Tibial artery (tissue), 4 donors: ENCODE measurements around the gene SLC2A4.

Experiments used
- DNase-seq, 2 donors: peaks; one replicate each; pipeline ENCODE4 v3.0.0-alpha.2; 2019
- H3K27ac ChIP-seq, 2 donors: fragments of 200-600 bp; sonication (generic) in 1 of 2; 1 replicate in 1 of 2; 2 replicates in 1 of 2; pipeline ENCODE4 v1.5.1; 2018 to 2019; ENCODE audit warnings: mild to moderate bottlenecking in 1 of 2
- H3K27me3 ChIP-seq, 2 donors: fragments of 200-600 bp; sonication (generic) in 1 of 2; one replicate each; pipeline versions ENCODE4 v1.5.1 to v1.6.0; 2016 to 2019
- H3K36me3 ChIP-seq, 3 donors: fragments of 200-600 bp; sonication (generic) in 2 of 3; one replicate each; pipeline ENCODE4 v1.5.1; 2016 to 2019; ENCODE audit warnings: mild to moderate bottlenecking in 2 of 3
- H3K4me1 ChIP-seq, 4 donors: fragments of 200-600 bp; sonication (generic) in 2 of 4; 1 replicate in 3 of 4; 2 replicates in 1 of 4; pipeline ENCODE4 v1.5.1; 2016 to 2019
- H3K4me3 ChIP-seq, 2 donors: fragments of 200-600 bp; sonication (generic) in 1 of 2; 1 replicate in 1 of 2; 2 replicates in 1 of 2; pipeline ENCODE4 v1.5.1; 2018 to 2019; ENCODE audit warnings: mild to moderate bottlenecking in 2 of 2
- H3K9me3 ChIP-seq, 3 donors: fragments of 200-600 bp; sonication (generic) in 1 of 3; one replicate each; pipeline ENCODE4 v1.5.1; 2016 to 2019
- CTCF ChIP-seq, 2 experiments: fragments of 200-600 bp in 1 of 2; fragments of 450-650 bp in 1 of 2; IDR thresholded peaks; one replicate each; pipeline ENCODE4 v1.5.1; 2017 to 2019; ENCODE audit warnings: antibody characterized with exemption in 2 of 2, mild to moderate bottlenecking in 1 of 2, moderate library complexity in 1 of 2
- intact Hi-C: fragments of 100-400 bp; cut with DNase I; formaldehyde crosslinking; loops from one replicate; pipeline ENCODE4 v1.15.0; 2023; ENCODE audit warnings: low total_unique reads

Gene SLC2A4

GRCh38 chr17:7260151-7260550, 21.4 kb upstream of the SLC2A4 start:
- peaks cover 6 to 49% of the 10 kb centered on the region in 2 donors for H3K27me3 ChIP-seq
- no peak overlapping the region for H3K4me3 ChIP-seq
- peaks cover 26 to 52% (median 44%) of the 10 kb centered on the region in 3 donors for H3K36me3 ChIP-seq
- H3K4me1 ChIP-seq, result peaks cover 0 to 38% (median 21%) of the 10 kb centered on the region in 4 donors
- no peak overlapping the region for H3K27ac ChIP-seq
- H3K9me3 ChIP-seq, result no peaks in the 10 kb centered on the region
- no peak for DNase-seq
- intact Hi-C loops, result loop anchor here (5.0 kb wide), 1 partner anchor 42 kb away; no protein-coding TSS in a partner anchor
- no peak for TF ChIP-seq CTCF (IDR thresholded peaks at IDR 0.05)

GRCh38 chr17:7260651-7261378, 20.7 kb upstream of the SLC2A4 start:
- Histone ChIP-seq H3K27me3 (peaks cover 6 to 56% of the 10 kb centered on the region in 2 donors), H3K27ac (no peak overlapping the region), H3K4me1 (peaks cover 0 to 38% (median 21%) of the 10 kb centered on the region in 4 donors), H3K36me3 (peaks cover 19 to 45% (median 38%) of the 10 kb centered on the region in 3 donors), H3K4me3 (peak overlapping the region; percentile 32 to 52), H3K9me3 (no peaks in the 10 kb centered on the region)
- no peak for DNase-seq
- no peak for TF ChIP-seq CTCF (IDR thresholded peaks at IDR 0.05)
- intact Hi-C loops, result loop anchor here (5.0 kb wide), 1 partner anchor 41 kb away; no protein-coding TSS in a partner anchor

GRCh38 chr17:7261379-7262191, 19.9 kb upstream of the SLC2A4 start:
- H3K36me3 ChIP-seq, result peaks cover 16 to 37% (median 31%) of the 10 kb centered on the region in 3 donors
- no peak overlapping the region for H3K27ac ChIP-seq
- peaks cover 6 to 60% of the 10 kb centered on the region in 2 donors for H3K27me3 ChIP-seq
- no peak for TF ChIP-seq CTCF (IDR thresholded peaks at IDR 0.05)
- intact Hi-C loops, result loop anchor here (5.0 kb wide), 1 partner anchor 41 kb away; no protein-coding TSS in a partner anchor
- peak overlapping the region; percentile 32 to 52 for H3K4me3 ChIP-seq
- H3K4me1 ChIP-seq, result peaks cover 0 to 38% (median 21%) of the 10 kb centered on the region in 4 donors
- H3K9me3 ChIP-seq, result no peaks in the 10 kb centered on the region
- DNase-seq, result no peak

GRCh38 chr17:7262192-7262934, 19.2 kb upstream of the SLC2A4 start, which contains the start of gene CLDN7:
Gene CLDN7, minus strand, starts transcription at chr17:7262478. Its CDS starts 435 bp downstream, at chr17:7262043.
- peaks cover 0 to 38% (median 21%) of the 10 kb centered on the region in 4 donors for H3K4me1 ChIP-seq
- intact Hi-C loops, result loop anchor here (5.0 kb wide), 1 partner anchor 40 kb away; no protein-coding TSS in a partner anchor
- peaks cover 6 to 65% of the 10 kb centered on the region in 2 donors for H3K27me3 ChIP-seq
- no peak for DNase-seq
- peaks cover 9 to 29% (median 23%) of the 10 kb centered on the region in 3 donors for H3K36me3 ChIP-seq
- peak within 1 kb of the TSS; percentile 32 to 52 for H3K4me3 ChIP-seq
- TF ChIP-seq CTCF (IDR thresholded peaks at IDR 0.05), result no peak
- H3K27ac ChIP-seq, result no peak within 1 kb of the TSS
- no peaks in the 10 kb centered on the region for H3K9me3 ChIP-seq
